HG02943 (cell line): ENCODE data around the gene PEX7.
"Not testable (repeated sequence)": the region's sequence is repeated elsewhere in the genome, so short reads cannot be mapped to it uniquely, and the experiment has no call there.

Experiments
- ATAC-seq: cut with Tn5 transposase; IDR thresholded peaks from one replicate; pipeline ENCODE4 v1.9.1; 2021; ENCODE audit warnings: mild to moderate bottlenecking, low read depth, moderate library complexity; ENCODE audit not compliant: unreplicated experiment

Gene PEX7

GRCh38 chr6:136945072-136945471, 122.7 kb downstream of the PEX7 start:
- ATAC-seq = no peak

GRCh38 chr6:136945711-136946121, 123.3 kb downstream of the PEX7 start:
- ATAC-seq = no peak

GRCh38 chr6:136947037-136947436, 124.6 kb downstream of the PEX7 start:
- ATAC-seq = no peak

GRCh38 chr6:136949957-136950356, 127.6 kb downstream of the PEX7 start:
- ATAC-seq = not testable (repeated sequence)

GRCh38 chr6:136950436-136951126, 128.2 kb downstream of the PEX7 start:
- no peak for ATAC-seq

- no peak for ATAC-seq
Observed at GRCh38 chr6:136952714-136953260, 130.4 kb downstream of the PEX7 start.

GRCh38 chr6:136955123-136955522, 132.7 kb downstream of the PEX7 start:
- ATAC-seq = no peak

GRCh38 chr6:136956590-136957544, 134.5 kb downstream of the PEX7 start:
- ATAC-seq = no peak

- ATAC-seq = no peak
Observed at GRCh38 chr6:136958168-136958567, 135.8 kb downstream of the PEX7 start.

- no peak for ATAC-seq
Observed at GRCh38 chr6:136959471-136959891, 137.1 kb downstream of the PEX7 start.

GRCh38 chr6:136959935-136960334, 137.5 kb downstream of the PEX7 start:
- ATAC-seq = not testable (repeated sequence)

- no peak for ATAC-seq
Observed at GRCh38 chr6:136960781-136961180, 138.4 kb downstream of the PEX7 start.

GRCh38 chr6:136961848-136962247, 139.5 kb downstream of the PEX7 start:
- no peak for ATAC-seq

GRCh38 chr6:136962661-136963060, 140.3 kb downstream of the PEX7 start:
- no peak for ATAC-seq

- no peak for ATAC-seq
Observed at GRCh38 chr6:136963259-136963658, 140.9 kb downstream of the PEX7 start.
